Stimulated activated CD8-positive, alpha-beta memory T cell treated with anti-CD3 and anti-CD28 coated beads, Interleukin-12 subunit alpha, Interleukin-12 subunit beta, amount 100 ng/mL, for 24 hours (primary cell): ENCODE data around the gene AAR2.

Source experiments
- DNase-seq: peaks from one replicate; pipeline ENCODE4 v3.0.0-alpha.2; 2020; ENCODE audit errors: extremely low read depth

AAR2 gene

DNA sequence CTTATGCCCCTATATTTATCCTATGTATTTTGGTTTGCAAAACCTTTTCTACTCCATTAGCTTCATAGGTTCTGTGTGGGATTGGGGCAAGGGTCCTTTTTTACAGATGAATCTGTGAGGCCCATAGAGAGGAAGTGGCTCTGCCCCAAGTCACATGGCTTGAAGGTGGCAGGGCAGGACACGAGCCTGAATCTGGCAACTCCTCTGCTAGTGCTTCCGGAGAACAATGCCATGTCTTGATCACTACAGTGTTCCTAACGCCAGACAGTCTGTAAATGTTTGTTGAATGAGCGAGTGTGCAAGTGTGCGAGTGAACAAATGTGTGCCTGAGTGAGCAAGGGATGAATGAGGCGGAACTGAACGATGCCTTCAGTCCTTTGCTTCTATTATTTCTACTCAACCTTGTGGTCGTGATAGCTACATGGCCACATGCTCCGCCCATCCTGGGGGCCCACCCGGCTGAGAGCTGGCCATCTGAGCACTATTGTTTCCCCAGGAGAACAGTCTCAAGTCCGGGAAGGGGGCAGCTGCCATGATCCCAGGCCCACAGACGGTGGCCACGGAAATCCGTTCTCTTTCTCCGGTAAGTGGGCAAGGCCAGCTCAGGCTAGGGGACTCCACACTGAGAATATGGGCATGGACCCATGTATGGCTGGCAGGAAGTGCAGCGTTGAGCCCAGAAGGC, 17.8 kb upstream of the AAR2 start:
- DNase-seq: no peak

DNA sequence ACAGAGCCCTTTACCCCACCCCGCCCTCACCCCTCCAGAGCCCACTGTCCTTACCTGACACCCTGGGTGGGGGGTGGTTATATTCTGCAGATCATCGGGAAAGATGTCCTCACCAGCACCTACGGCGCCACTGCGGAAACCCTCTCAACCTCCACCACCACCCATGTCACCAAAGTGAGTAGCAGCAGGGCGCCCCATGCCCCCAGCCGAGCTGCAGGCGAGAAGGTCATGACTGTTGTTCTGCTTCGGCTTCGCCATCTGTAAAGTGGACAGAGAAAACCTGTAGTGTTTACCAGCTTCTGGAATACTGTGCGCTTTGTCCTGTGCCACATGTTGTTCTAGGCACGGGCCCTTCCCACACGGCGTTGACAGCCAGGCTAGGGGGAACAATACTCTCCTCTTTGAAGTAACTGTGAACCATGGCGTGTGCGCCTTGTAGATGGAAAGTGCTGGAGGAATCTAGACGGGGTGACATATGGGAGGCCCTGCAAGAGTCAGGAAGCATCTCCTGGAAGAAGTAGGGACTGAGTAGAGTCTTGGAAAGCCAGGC, 16.5 kb upstream of the AAR2 start:
- DNase-seq: no peak

DNA sequence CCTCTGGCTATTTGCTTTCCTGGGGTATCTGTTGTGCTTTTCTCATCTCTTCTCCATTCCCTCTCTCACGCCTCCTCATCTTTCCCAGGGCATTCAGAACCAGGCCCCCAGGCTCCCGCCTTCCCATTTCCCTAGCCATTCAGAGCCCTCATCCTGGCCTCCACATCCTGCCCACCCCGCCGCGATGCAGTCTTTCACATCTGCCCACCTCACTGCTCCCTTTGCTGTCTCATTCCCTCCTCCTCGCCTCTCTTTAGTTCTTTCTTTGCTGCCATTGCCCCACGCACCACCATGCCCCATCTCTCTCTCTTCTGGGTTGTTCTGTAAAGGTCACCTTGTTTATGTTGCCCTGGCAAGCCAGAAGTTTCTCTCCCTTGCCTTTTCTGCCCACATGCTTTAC, 10.6 kb upstream of the AAR2 start:
- no peak for DNase-seq

DNA sequence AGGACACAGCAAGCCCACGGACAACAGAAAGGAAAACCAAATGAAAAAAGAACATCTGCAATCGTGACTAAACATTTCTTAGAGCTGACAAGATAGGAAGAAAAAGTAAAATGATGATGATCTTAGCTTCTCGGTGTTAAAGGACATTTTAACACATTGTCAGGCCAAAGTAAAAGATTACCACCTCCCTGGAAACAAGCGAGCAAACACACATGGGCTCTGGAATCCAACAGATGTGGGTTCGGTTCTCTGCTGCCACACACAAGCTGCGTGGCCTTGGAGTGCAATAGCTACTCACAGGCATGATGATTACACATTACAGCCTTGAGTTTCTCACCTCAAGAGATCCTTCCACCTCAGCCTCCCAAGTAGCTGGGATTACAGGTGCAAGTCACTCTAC, 7.5 kb upstream of the AAR2 start:
- no peak for DNase-seq

DNA sequence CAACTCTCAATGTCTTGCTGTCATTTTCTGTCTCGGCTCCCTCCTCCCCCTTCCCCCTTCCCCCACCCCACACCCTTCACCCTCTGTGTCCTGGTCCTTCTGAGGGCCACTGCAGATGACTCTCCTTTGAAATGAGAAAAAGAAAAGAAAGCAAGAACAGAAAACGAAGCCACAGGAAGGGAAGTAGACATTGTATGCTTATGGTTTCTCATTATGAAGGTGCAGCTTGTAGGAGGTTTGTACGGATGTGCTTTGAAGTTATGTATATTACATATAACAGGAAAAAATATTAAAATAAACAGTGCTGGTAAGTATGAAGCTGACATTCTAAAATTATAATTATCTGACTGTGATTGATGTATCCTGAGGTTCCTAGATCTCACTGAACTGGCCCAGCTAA, 6.3 kb upstream of the AAR2 start:
- no peak for DNase-seq

DNA sequence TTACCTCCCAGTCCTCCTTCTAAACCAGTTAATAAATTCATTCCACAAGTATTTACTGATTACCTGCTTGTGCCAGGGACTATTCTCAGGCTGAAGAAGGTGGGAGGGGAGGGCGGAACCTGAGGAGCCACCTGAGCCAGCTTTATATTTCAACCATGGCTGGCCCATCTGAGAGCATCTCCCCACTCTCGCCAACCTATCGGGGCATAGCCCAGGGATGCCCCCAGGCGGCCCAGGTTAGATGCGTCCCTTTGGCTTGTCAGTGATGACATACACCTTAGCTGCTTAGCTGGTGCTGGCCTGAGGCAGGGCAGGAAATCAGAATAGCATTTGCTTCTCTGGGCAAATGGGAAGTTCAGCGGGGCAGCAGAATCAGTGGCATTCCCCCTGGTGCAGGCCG, 4.9 kb upstream of the AAR2 start:
- DNase-seq: no peak

DNA sequence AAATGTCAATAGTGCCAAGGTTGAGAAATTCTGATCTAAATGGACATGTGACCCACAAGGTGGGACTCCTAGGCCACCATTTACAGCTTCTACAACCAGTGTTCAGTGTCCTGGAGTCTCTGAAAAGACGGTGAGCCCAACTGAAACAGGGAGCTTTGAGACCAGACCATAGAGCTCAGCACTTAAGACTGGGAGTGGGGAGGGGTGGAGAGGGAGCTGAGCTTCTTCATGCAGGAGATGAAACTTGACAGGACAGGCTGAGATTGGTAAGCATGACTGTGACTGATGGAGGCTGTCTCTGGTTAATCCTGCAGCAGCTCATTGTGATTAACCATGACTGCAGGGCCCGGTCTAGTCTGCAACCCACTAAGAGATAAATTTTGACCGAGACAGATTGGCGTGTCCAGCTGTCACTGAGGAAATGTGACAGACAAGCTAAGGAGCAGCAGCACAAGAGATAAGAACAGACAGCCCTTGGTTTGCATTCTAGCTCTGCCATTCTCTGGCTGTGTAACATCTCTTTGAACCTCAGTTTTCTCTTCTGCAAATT, 1.4 kb upstream of the AAR2 start:
- no peak for DNase-seq

DNA sequence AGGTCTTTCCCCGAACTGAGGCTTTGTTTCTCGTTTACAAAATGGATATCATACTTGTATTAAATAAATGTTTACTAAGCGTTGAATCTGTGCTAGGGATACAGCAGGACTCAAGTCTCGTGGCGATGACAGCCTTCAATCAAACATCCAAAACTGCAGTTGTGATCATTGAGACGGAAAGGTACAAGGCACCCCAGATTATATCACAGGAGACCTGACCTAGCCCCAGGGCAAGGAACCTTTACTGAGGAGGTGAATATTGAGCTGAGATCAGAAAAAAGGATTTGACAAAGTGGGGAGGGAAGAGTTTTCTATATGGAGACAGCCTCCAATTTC, 476 bp downstream of the AAR2 start:
- no peak for DNase-seq

DNA sequence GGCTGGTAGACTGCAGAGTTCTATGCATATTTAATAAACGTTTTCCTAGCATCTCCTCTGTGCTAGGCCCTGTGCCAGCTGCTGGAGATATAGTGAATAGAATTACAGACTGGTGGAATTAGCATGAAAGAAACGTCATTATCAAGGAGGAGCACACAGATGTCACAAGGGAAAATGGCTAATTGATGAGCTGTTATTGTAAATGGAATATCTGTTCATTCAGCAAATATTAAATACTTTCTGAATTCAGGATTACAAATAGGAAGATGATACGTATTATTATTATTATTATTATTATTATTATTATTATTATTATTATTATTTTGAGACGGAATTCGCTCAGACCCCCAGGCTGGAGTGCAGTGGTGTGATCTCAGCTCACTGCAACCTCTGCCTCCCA, 1.2 kb downstream of the AAR2 start:
- DNase-seq: no peak

DNA sequence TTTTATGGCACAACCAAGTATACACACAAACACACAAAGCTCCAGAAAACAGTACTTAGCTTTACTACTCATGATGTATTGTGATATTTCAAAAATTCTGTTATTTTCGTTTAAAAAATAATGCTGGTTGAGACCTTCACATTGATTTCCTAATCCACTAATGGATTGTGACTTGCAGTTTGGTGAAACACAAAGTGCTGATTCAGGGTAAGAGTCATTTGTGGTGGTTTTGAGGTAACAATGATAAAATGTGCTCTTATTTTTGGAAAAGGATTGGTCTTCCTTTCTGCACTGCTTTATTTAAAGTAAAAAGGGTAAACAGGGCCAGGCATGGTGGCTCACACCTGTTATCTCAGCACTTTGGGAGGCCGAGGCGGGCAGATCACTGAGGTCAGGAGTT, 1.9 kb downstream of the AAR2 start:
- no peak for DNase-seq

DNA sequence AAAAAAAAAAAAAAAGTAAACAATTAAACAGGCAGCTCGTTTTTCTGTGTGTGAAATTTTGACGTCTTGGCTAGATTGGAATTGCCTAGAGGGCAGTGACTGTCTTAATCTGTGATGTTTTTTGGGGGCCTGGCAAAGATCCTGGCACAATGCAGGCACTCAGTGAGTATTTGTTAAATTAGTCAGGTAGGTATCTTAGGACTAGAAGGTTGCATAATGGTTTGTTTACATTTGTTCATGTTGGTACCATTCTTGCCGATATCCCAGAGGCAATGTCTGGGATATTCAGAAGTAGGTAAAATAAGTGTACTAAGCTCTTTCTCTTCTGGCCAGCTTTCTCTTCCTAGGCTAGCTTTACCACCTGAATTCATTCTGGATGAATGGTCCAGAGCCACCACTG, 2.5 kb downstream of the AAR2 start:
- DNase-seq: no peak

DNA sequence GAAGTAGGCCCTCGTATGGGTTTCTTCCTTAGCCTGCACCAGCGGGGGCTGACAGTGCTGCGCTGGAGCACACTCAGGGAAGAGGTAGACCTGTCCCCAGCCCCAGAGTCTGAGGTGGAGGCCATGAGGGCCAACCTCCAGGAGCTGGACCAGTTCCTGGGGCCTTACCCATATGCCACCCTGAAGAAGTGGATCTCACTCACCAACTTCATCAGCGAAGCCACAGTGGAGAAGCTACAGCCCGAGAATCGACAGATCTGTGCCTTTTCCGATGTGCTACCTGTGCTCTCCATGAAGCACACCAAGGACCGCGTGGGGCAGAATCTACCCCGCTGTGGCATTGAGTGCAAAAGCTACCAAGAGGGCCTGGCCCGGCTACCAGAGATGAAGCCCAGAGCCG, 3.8 kb downstream of the AAR2 start:
- no peak for DNase-seq

DNA sequence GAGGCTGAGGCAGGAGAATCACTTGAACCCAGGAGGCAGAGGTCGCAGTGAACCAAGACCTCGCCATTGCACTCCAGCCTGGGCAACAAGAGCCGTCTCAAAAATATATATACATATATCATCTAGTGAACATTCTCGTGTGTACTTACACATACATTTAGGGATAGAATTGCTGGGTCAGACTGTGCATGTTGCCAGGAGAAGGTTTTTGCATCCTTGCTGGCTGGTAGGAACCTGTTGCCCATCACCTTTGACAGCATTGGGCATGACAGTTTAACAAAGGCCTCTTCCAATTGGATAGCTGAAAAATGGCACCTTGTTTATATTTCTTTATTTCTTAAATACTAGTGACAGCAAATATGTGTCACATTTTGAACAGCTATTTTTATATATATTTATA, 5.4 kb downstream of the AAR2 start:
- no peak for DNase-seq

DNA sequence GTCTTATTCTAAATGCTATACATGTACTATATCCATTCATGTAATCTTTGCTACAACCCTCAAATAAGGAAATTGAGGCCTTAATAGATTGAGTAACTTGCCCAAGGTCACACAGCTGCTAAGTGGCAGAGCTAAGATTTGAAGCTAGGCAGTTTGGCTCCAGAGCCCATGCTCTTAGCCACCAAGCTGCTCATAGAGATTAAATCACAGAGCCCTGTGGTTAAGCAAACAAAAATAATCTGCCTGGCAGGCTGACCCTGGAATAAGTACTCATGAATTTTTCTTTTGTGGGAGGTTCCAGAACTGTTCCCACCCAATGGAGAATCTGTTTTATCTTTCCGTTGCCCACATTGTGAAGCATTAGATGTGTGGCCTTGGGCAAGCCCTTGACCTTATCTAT, 7.4 kb downstream of the AAR2 start:
- no peak for DNase-seq

DNA sequence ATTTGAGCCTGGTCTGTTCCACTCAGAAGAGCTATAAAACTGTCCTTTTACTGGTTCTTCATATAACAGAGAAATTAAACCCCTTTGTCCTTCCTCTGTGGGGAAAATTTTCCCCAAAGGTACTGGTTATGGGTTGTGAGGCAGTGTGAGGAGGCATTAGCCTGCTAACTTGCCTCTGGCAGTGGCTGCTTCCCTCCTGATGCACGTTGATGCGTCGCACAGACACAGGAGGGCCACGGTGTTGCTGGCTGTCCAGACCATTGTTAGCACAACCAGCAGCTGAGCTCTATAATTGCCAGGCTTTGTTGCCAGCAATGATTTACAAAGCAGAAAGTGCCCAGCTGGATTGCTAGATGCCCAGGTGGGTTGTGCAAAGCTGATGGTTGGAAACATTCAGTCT, 10.1 kb downstream of the AAR2 start:
- DNase-seq: no peak

DNA sequence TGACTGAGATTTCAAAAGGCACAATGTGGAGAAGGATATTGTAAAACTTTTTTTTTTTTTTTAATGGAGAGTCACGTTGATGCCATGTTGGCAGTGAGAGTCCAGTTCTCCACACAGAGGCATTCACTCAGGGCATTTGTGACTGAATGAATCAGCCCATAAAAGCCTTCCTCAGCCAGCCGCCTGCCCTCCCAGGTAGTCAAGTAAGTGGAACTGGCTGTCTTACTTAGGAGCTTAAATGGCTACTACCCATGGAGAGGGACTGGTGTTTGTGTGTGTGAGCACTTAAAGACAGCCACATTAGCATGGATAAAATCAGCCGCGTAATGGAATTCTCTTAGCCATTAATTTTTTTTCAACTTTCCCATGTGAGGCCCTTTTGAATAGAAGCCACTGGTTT, 12.6 kb downstream of the AAR2 start:
- DNase-seq: no peak

DNA sequence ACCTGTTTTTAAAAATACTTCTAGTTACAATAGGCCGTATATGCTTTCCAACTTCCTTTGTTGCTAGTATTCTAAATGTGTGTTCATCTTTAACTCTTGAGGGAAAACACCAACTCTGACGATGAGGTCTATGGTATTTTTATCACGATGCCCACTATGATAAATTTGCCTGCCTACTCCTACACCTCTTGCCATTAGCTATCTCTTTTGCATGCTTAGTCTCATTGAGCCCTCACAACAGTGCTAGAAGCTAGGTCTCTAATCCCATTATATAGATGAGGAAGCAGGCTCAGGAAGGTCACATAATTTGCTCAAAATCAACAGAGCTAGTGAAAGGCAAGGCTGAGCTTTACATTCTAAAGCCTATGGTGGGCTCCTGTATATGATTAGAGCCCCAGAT, 13.2 kb downstream of the AAR2 start:
- DNase-seq: no peak

DNA sequence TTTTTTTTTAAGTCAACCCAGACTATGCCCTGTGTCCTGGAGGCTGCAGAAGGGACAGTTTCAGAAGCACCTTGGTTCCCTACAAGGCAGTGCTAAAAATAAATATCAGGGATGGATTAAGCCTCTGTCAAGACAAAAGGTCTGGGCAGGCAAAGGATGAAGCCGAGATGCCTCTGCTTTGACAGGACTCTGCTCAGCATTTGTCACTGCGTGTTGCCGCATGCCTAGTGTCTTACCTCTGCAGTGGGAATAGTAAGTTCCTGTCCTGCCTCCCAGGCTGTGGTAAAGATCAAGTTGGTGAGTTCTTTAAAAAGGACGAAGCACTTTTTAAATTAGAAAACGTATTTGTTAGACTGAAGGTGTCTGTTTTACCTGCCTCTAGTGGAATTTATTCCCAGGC, 15.1 kb downstream of the AAR2 start:
- DNase-seq: no peak

DNA sequence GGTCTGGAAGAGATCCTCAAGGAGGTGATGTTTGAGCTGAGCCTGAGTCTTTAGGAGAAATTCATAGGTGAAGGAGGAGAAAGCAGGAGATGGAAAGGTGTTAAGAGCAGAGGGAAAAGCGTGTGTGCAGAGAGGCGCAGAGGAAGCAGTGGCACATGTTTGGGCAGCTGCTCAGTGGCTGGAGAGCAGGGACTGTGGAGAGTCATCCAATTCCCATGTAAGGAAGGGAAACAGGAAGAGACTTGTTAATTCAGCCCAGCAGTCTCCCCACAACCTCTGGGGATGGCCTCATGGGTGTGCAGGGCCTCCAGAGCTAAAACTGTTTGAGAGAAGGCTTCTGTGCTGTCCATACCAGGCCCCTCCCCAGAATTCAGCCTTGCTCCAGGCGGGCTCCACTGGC, 16.2 kb downstream of the AAR2 start:
- no peak for DNase-seq

DNA sequence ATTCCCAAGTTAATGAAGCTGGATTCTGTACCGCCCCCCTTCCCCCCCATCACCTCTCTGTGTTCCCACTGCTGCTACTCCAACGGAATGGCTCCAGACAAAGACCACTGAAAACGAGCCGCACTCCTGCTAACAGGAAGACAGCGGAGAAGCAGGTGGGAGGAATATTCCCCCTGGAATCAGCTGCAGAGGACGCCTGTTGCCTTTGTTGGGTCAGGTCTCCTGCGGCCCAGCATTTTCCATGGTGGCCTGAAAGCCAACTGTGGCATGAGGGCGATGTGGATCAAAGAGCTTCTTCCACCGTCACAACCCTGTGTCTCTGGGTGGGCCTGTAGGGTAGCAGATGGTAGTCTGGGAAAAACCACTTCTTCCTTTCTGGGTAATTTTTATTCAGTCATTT, 16.8 kb downstream of the AAR2 start:
- DNase-seq: no peak

DNA sequence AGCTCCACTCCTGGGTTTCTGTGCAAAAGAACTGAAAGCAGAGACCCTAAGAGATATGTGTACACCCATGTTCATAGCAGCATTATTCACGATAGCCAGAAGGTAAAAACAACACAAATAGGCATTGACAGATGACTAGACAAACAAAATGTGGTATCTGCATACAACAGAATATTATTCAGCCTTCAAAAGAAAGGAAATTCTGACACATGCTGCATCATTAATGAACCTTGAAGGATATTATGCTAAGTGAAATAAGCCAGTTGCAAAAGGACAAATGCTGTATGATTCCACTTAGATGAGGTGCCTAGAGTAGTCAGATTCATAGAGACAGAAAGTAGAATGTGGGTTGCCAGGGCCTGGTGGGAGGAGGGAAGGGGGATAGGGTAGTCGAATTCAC, 17.8 kb downstream of the AAR2 start:
- DNase-seq: no peak

DNA sequence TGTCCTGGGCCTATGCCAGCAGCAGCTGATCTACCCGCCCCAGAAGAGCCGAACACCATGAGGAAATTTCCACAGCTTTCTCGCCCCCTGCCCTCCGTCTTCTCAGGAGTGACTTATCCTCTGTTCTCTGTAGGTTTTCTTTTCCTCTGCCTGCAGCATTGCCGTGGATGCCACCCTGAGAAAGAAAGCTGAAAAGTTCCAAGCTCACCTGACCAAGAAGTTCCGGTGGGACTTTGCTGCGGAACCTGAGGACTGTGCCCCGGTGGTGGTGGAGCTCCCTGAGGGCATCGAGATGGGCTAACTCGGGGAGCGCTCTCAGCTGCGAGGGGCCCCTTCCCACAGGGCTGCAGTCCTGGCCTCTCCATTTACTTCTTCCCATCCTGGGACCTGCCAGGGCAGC, 19.2 kb downstream of the AAR2 start:
- DNase-seq: no peak

DNA sequence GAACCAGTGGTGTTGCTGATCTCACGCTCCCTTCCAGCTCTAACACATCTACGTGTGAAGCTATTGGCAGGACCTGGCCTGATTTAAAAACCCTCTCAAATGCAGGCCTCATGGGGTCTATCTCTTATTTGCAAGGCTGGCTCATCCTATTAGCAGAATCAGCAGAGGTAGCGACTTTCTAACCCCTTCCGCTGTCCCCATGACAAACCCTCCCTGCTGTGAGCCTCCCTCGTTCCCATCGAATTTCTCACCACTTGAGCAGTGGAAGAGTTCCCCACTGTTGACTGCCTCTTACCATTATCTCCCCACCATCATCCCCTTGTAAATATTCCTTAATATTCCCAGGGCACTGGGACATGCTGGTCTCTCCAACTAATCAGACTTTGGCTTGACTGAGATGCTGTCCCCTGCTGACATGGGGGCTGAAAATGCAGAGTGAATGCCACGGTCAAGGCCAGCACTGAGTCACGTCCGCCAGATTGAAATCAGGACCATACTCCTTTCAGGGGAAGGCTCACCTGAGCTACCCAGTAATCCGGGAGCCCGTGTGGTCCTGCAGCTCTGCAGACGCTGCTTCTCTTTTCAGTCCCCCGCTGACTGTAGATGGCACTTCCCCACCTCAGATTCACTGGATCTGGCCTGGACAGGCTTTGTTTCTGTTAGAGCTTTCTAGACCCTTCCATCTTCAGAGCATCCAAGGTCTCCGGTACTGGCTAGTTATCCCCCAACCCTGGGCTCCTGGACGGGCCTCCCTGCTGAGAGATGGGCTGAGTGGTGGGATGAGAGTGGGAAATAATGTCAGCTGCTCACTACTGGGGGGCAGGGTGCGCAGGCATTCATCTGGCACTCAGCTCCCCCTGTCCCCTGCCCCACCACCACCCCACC, 23.1 kb downstream of the AAR2 start:
- no peak for DNase-seq
